GM13976 (cell line): ENCODE results near the gene CRADD.
"Not testable (repeated sequence)": the region's sequence is repeated elsewhere in the genome, so short reads cannot be mapped to it uniquely, and the experiment has no call there.

Source experiments
- DNase-seq: peaks from one replicate; pipeline ENCODE4 v3.0.0; 2012; ENCODE audit warnings: low spot score
- CTCF ChIP-seq: IDR thresholded peaks from 2 replicates; pipeline ENCODE4 v1.5.1; 2012; ENCODE audit warnings: borderline replicate concordance, mild to moderate bottlenecking; ENCODE audit not compliant: insufficient read depth; ENCODE audit errors: extremely low read depth, missing control alignments, control extremely low read depth
- in situ Hi-C: fragments of 300-500 bp; cut with MboI; formaldehyde crosslinking; loops from one replicate; pipeline ENCODE4 v1.12.0; 2022; ENCODE audit warnings: low sequenced_read_pairs, mixed read lengths, inconsistent platforms; ENCODE audit not compliant: unreplicated experiment

CRADD gene

GRCh38 chr12:93748672-93749383 is 71.7 kb downstream of the CRADD start:
- TF ChIP-seq CTCF: no peak
- no peak for DNase-seq
- in situ Hi-C loops: no loop called here

- in situ Hi-C loops: no loop called here
- no peak for DNase-seq
- no peak for TF ChIP-seq CTCF
These were observed 72.3 kb downstream of the CRADD start for GRCh38 chr12:93749515-93749914.

GRCh38 chr12:93750056-93750455 is 72.9 kb downstream of the CRADD start:
- no peak for DNase-seq

GRCh38 chr12:93751864-93752610 is 74.9 kb downstream of the CRADD start:
- DNase-seq: no peak
- in situ Hi-C loops: loop anchor here (25.0 kb wide), 1 partner anchor 335 kb away; no protein-coding TSS in a partner anchor
- no peak for TF ChIP-seq CTCF

More at GRCh38 chr12:93750056-93750455, 72.9 kb downstream of the CRADD start:
- TF ChIP-seq CTCF: no peak
- in situ Hi-C loops: loop anchor here (25.0 kb wide), 1 partner anchor 337 kb away; no protein-coding TSS in a partner anchor

- in situ Hi-C loops: loop anchor here (25.0 kb wide), 1 partner anchor 334 kb away; no protein-coding TSS in a partner anchor
- TF ChIP-seq CTCF: no peak
- no peak for DNase-seq
These were observed 76.1 kb downstream of the CRADD start for GRCh38 chr12:93753285-93753684.

- DNase-seq: no peak
- TF ChIP-seq CTCF: no peak
- in situ Hi-C loops: loop anchor here (25.0 kb wide), 1 partner anchor 333 kb away; no protein-coding TSS in a partner anchor
These were observed 76.8 kb downstream of the CRADD start for GRCh38 chr12:93753838-93754429.

- in situ Hi-C loops: loop anchor here (25.0 kb wide), 1 partner anchor 332 kb away; no protein-coding TSS in a partner anchor
- not testable (repeated sequence) for DNase-seq
These were observed 77.7 kb downstream of the CRADD start for GRCh38 chr12:93754859-93755258.
